Effector CD4-positive, alpha-beta T cell (primary cell): ENCODE measurements around the gene SSX1. TPM values are rescaled to one million over a fixed set of nuclear protein-coding genes. Genes with fewer than 3 reads are reported as not detected.
"Not testable (repeated sequence)": the region's sequence is repeated elsewhere in the genome, so short reads cannot be mapped to it uniquely, and the experiment has no call there.

Source experiments
- DNase-seq: peaks from one replicate; pipeline ENCODE4 v3.0.0-alpha.2; 2020
- total RNA-seq: gene quantifications from one replicate; lab custom pipeline; 2026; lab: John Stamatoyannopoulos, UW

The SSX1 gene
- not detected for total RNA-seq

GRCh38 chrX:48255062-48255796 is at the start of gene SSX1:
Gene SSX1 (plus strand): TSS chrX:48255392. CDS start chrX:48257242, 1,850 bp downstream.
- not testable (repeated sequence) for DNase-seq

GRCh38 chrX:48214341-48214740 is 40.9 kb upstream of the SSX1 start:
- not testable (repeated sequence) for DNase-seq

- not testable (repeated sequence) for DNase-seq
These were observed 31.0 kb upstream of the SSX1 start for GRCh38 chrX:48224196-48224595.

- DNase-seq, result not testable (repeated sequence)
These were observed 2.2 kb upstream of the SSX1 start for GRCh38 chrX:48252945-48253344.

GRCh38 chrX:48274365-48274764 is 19.2 kb downstream of the SSX1 start:
- DNase-seq, result not testable (repeated sequence)

GRCh38 chrX:48278958-48279357 is 23.8 kb downstream of the SSX1 start:
- DNase-seq, result no peak

GRCh38 chrX:48280729-48281128 is 25.5 kb downstream of the SSX1 start:
- not testable (repeated sequence) for DNase-seq

- no peak for DNase-seq
These were observed 51.0 kb downstream of the SSX1 start for GRCh38 chrX:48306175-48306574.

GRCh38 chrX:48313996-48314395 is 58.8 kb downstream of the SSX1 start:
- not testable (repeated sequence) for DNase-seq
